Neural progenitor cell (in vitro differentiated cells): ENCODE results near the gene TRPM2. TPM values are rescaled to one million over a fixed set of nuclear protein-coding genes. Genes with fewer than 3 reads are reported as not detected.

Experiments
- DNase-seq: peaks from one replicate; pipeline ENCODE4 v3.0.0-alpha.2; 2016; ENCODE audit warnings: low spot score
- H2AFZ ChIP-seq: fragments of 200-600 bp; sonication (generic); replicated peaks from 2 replicates; pipeline ENCODE4 v1.6.1; 2016; ENCODE audit warnings: antibody characterized with exemption
- H3F3A ChIP-seq: fragments of 200-600 bp; sonication (generic); 2 replicates; pipeline ENCODE4 v1.6.1; 2016; ENCODE audit warnings: antibody characterized with exemption, low read depth
- H3K27ac ChIP-seq: fragments of 200-600 bp; sonication (generic); 2 replicates; pipeline ENCODE4 v1.5.1; 2016; ENCODE audit warnings: mild to moderate bottlenecking
- H3K27me3 ChIP-seq: fragments of 200-600 bp; sonication (generic); 2 replicates; pipeline ENCODE4 v1.6.1; 2016; ENCODE audit warnings: mild to moderate bottlenecking, moderate library complexity
- H3K36me3 ChIP-seq: fragments of 200-600 bp; sonication (generic); 2 replicates; pipeline ENCODE4 v1.5.1; 2016
- H3K4me1 ChIP-seq: fragments of 200-600 bp; sonication (generic); 2 replicates; pipeline ENCODE4 v1.6.1; 2016; ENCODE audit warnings: mixed run types
- H3K4me2 ChIP-seq: fragments of 200-600 bp; sonication (generic); 2 replicates; pipeline ENCODE4 v1.6.1; 2016
- H3K4me3 ChIP-seq: fragments of 200-600 bp; sonication (generic); 2 replicates; pipeline ENCODE4 v1.5.1; 2016
- H3K79me2 ChIP-seq: fragments of 200-600 bp; sonication (generic); 2 replicates; pipeline ENCODE4 v1.6.1; 2016; ENCODE audit warnings: low read depth
- H3K9ac ChIP-seq: fragments of 200-600 bp; sonication (generic); 2 replicates; pipeline ENCODE4 v1.6.1; 2016
- H3K9me3 ChIP-seq: fragments of 200-600 bp; sonication (generic); 2 replicates; pipeline ENCODE4 v1.5.1; 2016; ENCODE audit warnings: low read depth
- H4K20me1 ChIP-seq: fragments of 200-600 bp; sonication (generic); 2 replicates; pipeline ENCODE4 v1.6.1; 2016; ENCODE audit warnings: low read depth
- H3K27ac Mint-ChIP-seq: 3 replicates; pipeline ENCODE4 v1.8.0; 2021; ENCODE audit warnings: mixed read lengths
- H3K27me3 Mint-ChIP-seq: 2 replicates; pipeline ENCODE4 v1.8.0; 2022; ENCODE audit warnings: low read depth, mild to moderate bottlenecking, inconsistent platforms, moderate library complexity, mixed read lengths; ENCODE audit not compliant: insufficient read depth
- H3K36me3 Mint-ChIP-seq: 3 replicates; pipeline ENCODE4 v1.8.0; 2021; ENCODE audit warnings: mixed read lengths
- H3K4me1 Mint-ChIP-seq: 3 replicates; pipeline ENCODE4 v1.8.0; 2021; ENCODE audit warnings: mixed read lengths
- H3K4me3 Mint-ChIP-seq: 3 replicates; pipeline ENCODE4 v1.8.0; 2021; ENCODE audit warnings: mild to moderate bottlenecking, moderate library complexity, mixed read lengths
- H3K9me3 Mint-ChIP-seq: 3 replicates; pipeline ENCODE4 v1.8.0; 2020; ENCODE audit warnings: mixed read lengths
- CTCF ChIP-seq: fragments of 200-600 bp; sonication (generic); IDR thresholded peaks from 2 replicates; pipeline ENCODE4 v1.5.1; 2017; ENCODE audit warnings: antibody characterized with exemption, mild to moderate bottlenecking
- EZH2 ChIP-seq: fragments of 200-600 bp; sonication (generic); IDR thresholded peaks from 2 replicates; pipeline ENCODE4 v1.6.1; 2017; ENCODE audit warnings: antibody characterized with exemption, mild to moderate bottlenecking, moderate library complexity
- EZH2phosphoT487 ChIP-seq: fragments of 200-600 bp; sonication (generic); IDR thresholded peaks from 2 replicates; pipeline ENCODE4 v1.6.1; 2017; ENCODE audit warnings: antibody characterized with exemption
- total RNA-seq: library from RNA; depleted of rRNA; stranded (reverse); fragments of >200 nt; gene quantifications from 2 replicates; pipeline ENCODE4 v1.2.3, GENCODE V29; 2015; ENCODE audit warnings: low replicate concordance

Gene TRPM2
- total RNA-seq, 1 donor from 2014 or later = not detected

DNA sequence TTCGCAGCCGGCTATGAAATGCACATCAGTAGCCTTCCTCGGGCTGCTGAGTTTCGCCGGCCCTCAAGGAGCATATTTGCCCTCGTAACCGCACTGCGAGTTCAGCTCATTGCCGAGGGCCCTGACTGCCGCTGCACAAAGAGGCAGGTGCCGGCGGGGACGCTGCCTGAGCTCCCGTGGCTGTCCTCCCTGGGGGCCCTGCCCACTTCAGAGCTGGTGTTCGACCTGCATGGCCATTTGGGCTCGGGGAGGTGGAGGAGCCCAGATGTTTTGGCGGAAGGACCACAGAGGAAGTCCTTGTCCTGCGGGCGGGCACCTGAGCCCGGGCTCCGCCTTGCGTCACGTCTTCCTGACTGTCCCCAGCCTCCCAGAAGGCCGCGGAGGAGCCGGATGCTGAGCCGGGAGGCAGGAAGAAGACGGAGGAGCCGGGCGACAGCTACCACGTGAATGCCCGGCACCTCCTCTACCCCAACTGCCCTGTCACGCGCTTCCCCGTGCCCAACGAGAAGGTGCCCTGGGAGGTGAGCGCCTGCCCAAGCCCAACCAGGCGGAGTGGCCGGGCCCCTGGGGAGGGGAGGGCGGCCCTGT, 72.0 kb downstream of the TRPM2 start:
- H3K36me3 Mint-ChIP-seq = no peaks in the 10 kb centered on the region
- no peaks in the 10 kb centered on the region for H3K27me3 ChIP-seq
- H3K9me3 ChIP-seq = no peaks in the 10 kb centered on the region
- H2AFZ ChIP-seq = peak overlapping the region; percentile 5
- no peaks in the 10 kb centered on the region for H3K36me3 ChIP-seq
- no peak overlapping the region for H3K4me3 ChIP-seq
- peaks cover 2% of the 10 kb centered on the region for H3K27me3 Mint-ChIP-seq
- H3K27ac Mint-ChIP-seq = no peak overlapping the region
- H3K4me1 ChIP-seq = no peaks in the 10 kb centered on the region
- H4K20me1 ChIP-seq = no peaks in the 10 kb centered on the region
- H3K27ac ChIP-seq = no peak overlapping the region
- no peak overlapping the region for H3K4me2 ChIP-seq
- no peak overlapping the region for H3K9ac ChIP-seq
- H3K9me3 Mint-ChIP-seq = peaks cover 9% of the 10 kb centered on the region
- no peaks in the 10 kb centered on the region for H3K79me2 ChIP-seq
- peaks cover 2% of the 10 kb centered on the region for H3K4me1 Mint-ChIP-seq
- H3F3A ChIP-seq = no peaks in the 10 kb centered on the region
- no peak for TF ChIP-seq EZH2
- no peak for TF ChIP-seq EZH2phosphoT487
- no peak for TF ChIP-seq CTCF
- H3K4me3 Mint-ChIP-seq = no peak overlapping the region
- DNase-seq = no peak

GRCh38 chr21:44425895-44426662, 72.7 kb downstream of the TRPM2 start:
- Histone ChIP-seq H2AFZ (no peak overlapping the region), H3F3A (no peaks in the 10 kb centered on the region), H3K36me3 (no peaks in the 10 kb centered on the region), H3K4me1 (no peaks in the 10 kb centered on the region), H3K79me2 (no peaks in the 10 kb centered on the region), H3K27me3 (no peaks in the 10 kb centered on the region), H3K9me3 (no peaks in the 10 kb centered on the region), H3K4me2 (no peak overlapping the region), H3K4me3 (no peak overlapping the region), H3K27ac (no peak overlapping the region), H4K20me1 (no peaks in the 10 kb centered on the region), H3K9ac (no peak overlapping the region)
- no peak overlapping the region for H3K4me3 Mint-ChIP-seq
- H3K27me3 Mint-ChIP-seq = peaks cover 2% of the 10 kb centered on the region
- H3K27ac Mint-ChIP-seq = no peak overlapping the region
- peaks cover 10% of the 10 kb centered on the region for H3K9me3 Mint-ChIP-seq
- TF ChIP-seq CTCF = no peak
- TF ChIP-seq EZH2 = no peak
- no peak for TF ChIP-seq EZH2phosphoT487
- peaks cover 2% of the 10 kb centered on the region for H3K4me1 Mint-ChIP-seq
- no peaks in the 10 kb centered on the region for H3K36me3 Mint-ChIP-seq
- DNase-seq = no peak

GRCh38 chr21:44426663-44427191, 73.3 kb downstream of the TRPM2 start:
- no peaks in the 10 kb centered on the region for H3K36me3 ChIP-seq
- no peak overlapping the region for H2AFZ ChIP-seq
- H3K27me3 ChIP-seq = no peaks in the 10 kb centered on the region
- Mint-ChIP-seq H3K4me1 (peaks cover 2% of the 10 kb centered on the region), H3K4me3 (no peak overlapping the region), H3K27ac (no peak overlapping the region), H3K27me3 (peaks cover 2% of the 10 kb centered on the region), H3K36me3 (no peaks in the 10 kb centered on the region), H3K9me3 (peaks cover 10% of the 10 kb centered on the region)
- H3F3A ChIP-seq = no peaks in the 10 kb centered on the region
- no peaks in the 10 kb centered on the region for H3K9me3 ChIP-seq
- H3K4me3 ChIP-seq = no peak overlapping the region
- H3K79me2 ChIP-seq = no peaks in the 10 kb centered on the region
- no peaks in the 10 kb centered on the region for H3K4me1 ChIP-seq
- no peaks in the 10 kb centered on the region for H4K20me1 ChIP-seq
- H3K4me2 ChIP-seq = no peak overlapping the region
- TF ChIP-seq EZH2 (no peak), CTCF (no peak), EZH2phosphoT487 (no peak)
- no peak overlapping the region for H3K27ac ChIP-seq
- DNase-seq = no peak
- H3K9ac ChIP-seq = no peak overlapping the region
